Measurements from ENCODE around the gene DPEP3.

Gene DPEP3

GRCh38 chr16:68005786-68006286, 25.5 kb upstream of the DPEP3 start:
- H3K36me3 ChIP-seq (ENCODE audit: low read length), result no peaks in the 10 kb centered on the region
- no peaks in the 10 kb centered on the region for H3F3A ChIP-seq (ENCODE audit: insufficient read depth)
- H4K20me1 ChIP-seq (ENCODE audit: low read depth, low read length), result no peaks in the 10 kb centered on the region
- no peak overlapping the region for H3K9ac ChIP-seq (ENCODE audit: low read length)
- H3K9me3 ChIP-seq (ENCODE audit: insufficient read depth, low read length), result no peaks in the 10 kb centered on the region
- no peaks in the 10 kb centered on the region for H3K9me2 ChIP-seq (replicated peaks; ENCODE audit: insufficient read depth, low read length)
- no peak overlapping the region for H3K4me3 ChIP-seq (ENCODE audit: insufficient read depth, low read length, poor library complexity, severe bottlenecking)
- H3K4me2 ChIP-seq (ENCODE audit: low read depth, low read length, poor library complexity, severe bottlenecking), result no peak overlapping the region
- H3K79me2 ChIP-seq (ENCODE audit: insufficient read depth, low read length), result no peaks in the 10 kb centered on the region
- TF ChIP-seq, protein P1, sequence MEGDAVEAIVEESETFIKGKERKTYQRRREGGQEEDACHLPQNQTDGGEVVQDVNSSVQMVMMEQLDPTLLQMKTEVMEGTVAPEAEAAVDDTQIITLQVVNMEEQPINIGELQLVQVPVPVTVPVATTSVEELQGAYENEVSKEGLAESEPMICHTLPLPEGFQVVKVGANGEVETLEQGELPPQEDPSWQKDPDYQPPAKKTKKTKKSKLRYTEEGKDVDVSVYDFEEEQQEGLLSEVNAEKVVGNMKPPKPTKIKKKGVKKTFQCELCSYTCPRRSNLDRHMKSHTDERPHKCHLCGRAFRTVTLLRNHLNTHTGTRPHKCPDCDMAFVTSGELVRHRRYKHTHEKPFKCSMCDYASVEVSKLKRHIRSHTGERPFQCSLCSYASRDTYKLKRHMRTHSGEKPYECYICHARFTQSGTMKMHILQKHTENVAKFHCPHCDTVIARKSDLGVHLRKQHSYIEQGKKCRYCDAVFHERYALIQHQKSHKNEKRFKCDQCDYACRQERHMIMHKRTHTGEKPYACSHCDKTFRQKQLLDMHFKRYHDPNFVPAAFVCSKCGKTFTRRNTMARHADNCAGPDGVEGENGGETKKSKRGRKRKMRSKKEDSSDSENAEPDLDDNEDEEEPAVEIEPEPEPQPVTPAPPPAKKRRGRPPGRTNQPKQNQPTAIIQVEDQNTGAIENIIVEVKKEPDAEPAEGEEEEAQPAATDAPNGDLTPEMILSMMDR (IDR thresholded peaks at IDR 0.05; ENCODE audit: insufficient read depth, low read length, poor library complexity, severe bottlenecking), result no peak
- TF ChIP-seq EZH2phosphoT487 (conservative IDR thresholded peaks at IDR 0.05; ENCODE audit: low read length), result no peak
- H3K27me3 ChIP-seq (ENCODE audit: low read length), result no peaks in the 10 kb centered on the region
- no peak overlapping the region; the same call in 1 of the 2 replicates for H3K27ac ChIP-seq (ENCODE audit: low read depth, low read length)
- H2AFZ ChIP-seq (ENCODE audit: low read depth, low read length, severe bottlenecking), result peak overlapping the region; percentile 71

DNA sequence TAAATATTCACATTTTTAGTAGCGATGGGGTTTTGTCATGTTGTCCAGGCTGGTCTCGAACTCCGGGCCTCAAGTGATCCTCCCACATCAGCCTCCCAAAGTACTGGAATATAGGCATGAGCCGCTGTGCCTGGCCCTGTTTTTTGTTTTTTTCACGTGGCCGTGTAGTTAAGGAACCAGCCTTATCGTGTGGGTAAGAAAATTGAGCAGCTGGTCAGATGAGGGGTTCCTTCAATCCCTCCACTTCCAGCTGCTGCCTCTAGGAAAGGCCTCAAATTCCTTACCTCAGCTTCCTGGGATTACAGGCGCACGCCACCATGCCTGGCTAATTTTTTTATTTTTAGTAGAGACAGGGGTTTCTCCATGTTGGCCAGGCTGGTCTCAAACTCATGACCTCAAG, 24.9 kb upstream of the DPEP3 start:
- Histone ChIP-seq H3K4me3 (ENCODE audit: insufficient read depth, low read length, poor library complexity, severe bottlenecking) (no peak overlapping the region), H3K9ac (ENCODE audit: low read length) (no peak overlapping the region), H4K20me1 (ENCODE audit: low read depth, low read length) (no peaks in the 10 kb centered on the region), H3K9me2 (replicated peaks; ENCODE audit: insufficient read depth, low read length) (no peaks in the 10 kb centered on the region), H3K79me2 (ENCODE audit: insufficient read depth, low read length) (no peaks in the 10 kb centered on the region), H3K27me3 (ENCODE audit: low read length) (no peaks in the 10 kb centered on the region), H2AFZ (ENCODE audit: low read depth, low read length, severe bottlenecking) (no peak overlapping the region), H3K4me2 (ENCODE audit: low read depth, low read length, poor library complexity, severe bottlenecking) (no peak overlapping the region), H3F3A (ENCODE audit: insufficient read depth) (no peaks in the 10 kb centered on the region), H3K27ac (ENCODE audit: low read depth, low read length) (no peak overlapping the region), H3K36me3 (ENCODE audit: low read length) (no peaks in the 10 kb centered on the region), H3K9me3 (ENCODE audit: insufficient read depth, low read length) (no peaks in the 10 kb centered on the region)
- TF ChIP-seq, protein P1 (IDR thresholded peaks at IDR 0.05; ENCODE audit: insufficient read depth, low read length, poor library complexity, severe bottlenecking), result no peak
- TF ChIP-seq EZH2phosphoT487 (conservative IDR thresholded peaks at IDR 0.05; ENCODE audit: low read length), result no peak

GRCh38 chr16:68003031-68003430, 22.7 kb upstream of the DPEP3 start:
- H3F3A ChIP-seq (ENCODE audit: insufficient read depth), result no peaks in the 10 kb centered on the region
- H3K9me3 ChIP-seq (ENCODE audit: insufficient read depth, low read length), result no peaks in the 10 kb centered on the region
- no peaks in the 10 kb centered on the region for H3K9me2 ChIP-seq (replicated peaks; ENCODE audit: insufficient read depth, low read length)
- H3K4me2 ChIP-seq (ENCODE audit: low read depth, low read length, poor library complexity, severe bottlenecking), result no peak overlapping the region
- no peak overlapping the region for H3K9ac ChIP-seq (ENCODE audit: low read length)
- H3K79me2 ChIP-seq (ENCODE audit: insufficient read depth, low read length), result no peaks in the 10 kb centered on the region
- H3K27ac ChIP-seq (ENCODE audit: low read depth, low read length), result no peak overlapping the region
- no peaks in the 10 kb centered on the region for H4K20me1 ChIP-seq (ENCODE audit: low read depth, low read length)
- no peaks in the 10 kb centered on the region for H3K27me3 ChIP-seq (ENCODE audit: low read length)
- no peaks in the 10 kb centered on the region for H3K36me3 ChIP-seq (ENCODE audit: low read length)
- H3K4me3 ChIP-seq (ENCODE audit: insufficient read depth, low read length, poor library complexity, severe bottlenecking), result no peak overlapping the region
- no peak overlapping the region for H2AFZ ChIP-seq (ENCODE audit: low read depth, low read length, severe bottlenecking)
- TF ChIP-seq, protein P1 (IDR thresholded peaks at IDR 0.05; ENCODE audit: insufficient read depth, low read length, poor library complexity, severe bottlenecking), result no peak
- TF ChIP-seq EZH2phosphoT487 (conservative IDR thresholded peaks at IDR 0.05; ENCODE audit: low read length), result no peak
